ENCODE results near the gene KLHL21. TPM values are rescaled to one million over a fixed set of nuclear protein-coding genes. Genes with fewer than 3 reads are reported as not detected.
A peak's percentile ranks its signal among the peaks of the same experiment; 100 is the strongest.

KLHL21 gene
- total and polyA plus RNA-seq, 9 of the 15 experiments (the other 6 are each of a cell fraction or from before 2014, with no cell fraction given), result 2.1 to 42.1 (median 17.5) TPM

- TF ChIP-seq, protein P1, sequence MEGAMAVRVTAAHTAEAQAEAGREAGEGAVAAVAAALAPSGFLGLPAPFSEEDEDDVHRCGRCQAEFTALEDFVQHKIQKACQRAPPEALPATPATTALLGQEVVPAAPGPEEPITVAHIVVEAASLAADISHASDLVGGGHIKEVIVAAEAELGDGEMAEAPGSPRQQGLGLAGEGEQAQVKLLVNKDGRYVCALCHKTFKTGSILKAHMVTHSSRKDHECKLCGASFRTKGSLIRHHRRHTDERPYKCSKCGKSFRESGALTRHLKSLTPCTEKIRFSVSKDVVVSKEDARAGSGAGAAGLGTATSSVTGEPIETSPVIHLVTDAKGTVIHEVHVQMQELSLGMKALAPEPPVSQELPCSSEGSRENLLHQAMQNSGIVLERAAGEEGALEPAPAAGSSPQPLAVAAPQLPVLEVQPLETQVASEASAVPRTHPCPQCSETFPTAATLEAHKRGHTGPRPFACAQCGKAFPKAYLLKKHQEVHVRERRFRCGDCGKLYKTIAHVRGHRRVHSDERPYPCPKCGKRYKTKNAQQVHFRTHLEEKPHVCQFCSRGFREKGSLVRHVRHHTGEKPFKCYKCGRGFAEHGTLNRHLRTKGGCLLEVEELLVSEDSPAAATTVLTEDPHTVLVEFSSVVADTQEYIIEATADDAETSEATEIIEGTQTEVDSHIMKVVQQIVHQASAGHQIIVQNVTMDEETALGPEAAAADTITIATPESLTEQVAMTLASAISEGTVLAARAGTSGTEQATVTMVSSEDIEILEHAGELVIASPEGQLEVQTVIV (CRISPR knock-in tag; IDR thresholded peaks at IDR 0.05; ENCODE audit: borderline replicate concordance), result no peak
- TF ChIP-seq GTF2E2 (tag; IDR thresholded peaks at IDR 0.05) (no peak), HDAC6 (IDR thresholded peaks at IDR 0.05; ENCODE audit: low read depth, low read length) (no peak), FOXO4 (CRISPR knock-in tag; IDR thresholded peaks at IDR 0.05) (0 out of 2 replicates have a peak, but pooled peaks have one; percentile 21), NFRKB (IDR thresholded peaks at IDR 0.05; ENCODE audit: low read depth) (peak; percentile 34; the same call in 1 of the 2 replicates), ZNF124 (CRISPR knock-in tag; IDR thresholded peaks at IDR 0.05) (0 out of 2 replicates have a peak, but pooled peaks have one; percentile 14), UBTF (IDR thresholded peaks at IDR 0.05; ENCODE audit: borderline replicate concordance in 1 of 2, low read depth in 2 of 2, low read length in 2 of 2) (0 out of 4 replicates have a peak, but pooled peaks have one; percentile 59 to 86), MAFK (IDR thresholded peaks at IDR 0.05; ENCODE audit: low read length) (no peak), ZFP91 (CRISPR knock-in tag; IDR thresholded peaks at IDR 0.05) (no peak), GATAD2A (IDR thresholded peaks at IDR 0.05) (no peak), RBBP5 (IDR thresholded peaks at IDR 0.05; ENCODE audit: borderline replicate concordance, insufficient read depth, low read length, poor library complexity, severe bottlenecking) (peak; percentile 86)
- TF ChIP-seq, protein P2, sequence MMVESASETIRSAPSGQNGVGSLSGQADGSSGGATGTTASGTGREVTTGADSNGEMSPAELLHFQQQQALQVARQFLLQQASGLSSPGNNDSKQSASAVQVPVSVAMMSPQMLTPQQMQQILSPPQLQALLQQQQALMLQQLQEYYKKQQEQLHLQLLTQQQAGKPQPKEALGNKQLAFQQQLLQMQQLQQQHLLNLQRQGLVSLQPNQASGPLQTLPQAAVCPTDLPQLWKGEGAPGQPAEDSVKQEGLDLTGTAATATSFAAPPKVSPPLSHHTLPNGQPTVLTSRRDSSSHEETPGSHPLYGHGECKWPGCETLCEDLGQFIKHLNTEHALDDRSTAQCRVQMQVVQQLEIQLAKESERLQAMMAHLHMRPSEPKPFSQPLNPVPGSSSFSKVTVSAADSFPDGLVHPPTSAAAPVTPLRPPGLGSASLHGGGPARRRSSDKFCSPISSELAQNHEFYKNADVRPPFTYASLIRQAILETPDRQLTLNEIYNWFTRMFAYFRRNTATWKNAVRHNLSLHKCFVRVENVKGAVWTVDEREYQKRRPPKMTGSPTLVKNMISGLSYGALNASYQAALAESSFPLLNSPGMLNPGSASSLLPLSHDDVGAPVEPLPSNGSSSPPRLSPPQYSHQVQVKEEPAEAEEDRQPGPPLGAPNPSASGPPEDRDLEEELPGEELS (CRISPR knock-in tag; IDR thresholded peaks at IDR 0.05; ENCODE audit: borderline replicate concordance), result no peak
- TF ChIP-seq, protein P3, sequence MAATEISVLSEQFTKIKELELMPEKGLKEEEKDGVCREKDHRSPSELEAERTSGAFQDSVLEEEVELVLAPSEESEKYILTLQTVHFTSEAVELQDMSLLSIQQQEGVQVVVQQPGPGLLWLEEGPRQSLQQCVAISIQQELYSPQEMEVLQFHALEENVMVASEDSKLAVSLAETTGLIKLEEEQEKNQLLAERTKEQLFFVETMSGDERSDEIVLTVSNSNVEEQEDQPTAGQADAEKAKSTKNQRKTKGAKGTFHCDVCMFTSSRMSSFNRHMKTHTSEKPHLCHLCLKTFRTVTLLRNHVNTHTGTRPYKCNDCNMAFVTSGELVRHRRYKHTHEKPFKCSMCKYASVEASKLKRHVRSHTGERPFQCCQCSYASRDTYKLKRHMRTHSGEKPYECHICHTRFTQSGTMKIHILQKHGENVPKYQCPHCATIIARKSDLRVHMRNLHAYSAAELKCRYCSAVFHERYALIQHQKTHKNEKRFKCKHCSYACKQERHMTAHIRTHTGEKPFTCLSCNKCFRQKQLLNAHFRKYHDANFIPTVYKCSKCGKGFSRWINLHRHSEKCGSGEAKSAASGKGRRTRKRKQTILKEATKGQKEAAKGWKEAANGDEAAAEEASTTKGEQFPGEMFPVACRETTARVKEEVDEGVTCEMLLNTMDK (IDR thresholded peaks at IDR 0.05; ENCODE audit: borderline replicate concordance, insufficient read depth, low read depth, low read length, poor library complexity, severe bottlenecking), result no peak
Observed at GRCh38 chr1:6612641-6613360, 10.1 kb upstream of the KLHL21 start (continued).
